ENCODE results near the gene PDS5A.

PDS5A gene

DNA sequence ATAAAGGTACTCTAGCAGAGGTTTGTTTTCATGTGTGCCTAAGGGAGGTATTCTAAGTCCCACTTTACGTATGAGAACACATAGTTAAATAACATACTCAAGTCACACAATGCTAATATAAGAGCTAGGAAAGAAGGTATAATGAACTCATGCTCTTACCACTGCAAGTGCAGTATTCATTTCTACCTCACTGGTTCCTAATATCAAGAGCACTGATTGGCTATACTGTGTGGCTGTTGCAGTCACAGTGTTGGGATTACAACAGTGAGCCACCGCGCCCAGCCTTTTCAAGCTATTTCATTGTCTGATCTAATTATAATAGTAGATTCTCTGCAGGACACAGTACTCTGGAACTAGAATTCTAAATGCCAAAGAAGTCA lies 84.0 kb downstream of the PDS5A start:
- Mint-ChIP-seq H3K27ac (peak overlapping the region; percentile 81), H3K4me1 (peaks cover 24% of the 10 kb centered on the region), H3K9me3 (no peaks in the 10 kb centered on the region), H3K27me3 (no peaks in the 10 kb centered on the region), H3K36me3 (peaks cover 57% of the 10 kb centered on the region), H3K4me3 (no peak overlapping the region)
- ATAC-seq: no peak

DNA sequence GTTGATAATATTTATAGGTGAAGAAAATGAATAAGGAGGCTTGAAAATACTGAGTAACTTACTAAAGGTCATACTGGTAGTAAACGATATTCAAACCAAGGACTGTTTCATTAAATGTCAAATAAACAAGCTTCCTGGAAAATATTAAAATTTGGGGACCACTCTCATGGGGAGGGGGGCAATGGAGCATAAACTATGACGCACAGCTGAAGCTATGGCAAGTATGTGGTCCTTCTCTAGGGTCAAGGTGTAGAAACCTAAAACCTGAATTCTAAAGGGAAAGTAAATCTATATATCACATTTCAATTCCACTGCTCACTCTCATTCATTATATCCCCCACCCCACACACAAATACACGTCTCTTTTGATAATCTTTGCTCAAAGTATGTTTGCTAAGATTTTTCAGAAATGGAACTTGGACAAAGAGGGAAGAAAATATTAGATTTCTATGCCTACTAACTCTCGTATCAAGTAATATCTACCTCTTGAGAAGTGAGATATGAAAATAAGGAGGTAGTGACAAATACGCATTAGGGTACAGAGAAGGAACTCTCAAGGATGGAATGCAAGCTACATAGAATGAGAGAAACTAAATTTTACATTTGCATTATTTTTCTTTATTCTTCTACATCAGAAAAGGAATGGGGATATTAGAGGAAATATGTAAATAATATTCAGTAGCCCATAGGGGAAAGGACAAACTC lies 84.6 kb downstream of the PDS5A start:
- Mint-ChIP-seq H3K4me3 (peak overlapping the region; percentile 19), H3K9me3 (no peaks in the 10 kb centered on the region), H3K27me3 (no peaks in the 10 kb centered on the region), H3K27ac (peak overlapping the region; percentile 81), H3K4me1 (peaks cover 24% of the 10 kb centered on the region), H3K36me3 (peaks cover 61% of the 10 kb centered on the region)
- peak; percentile 80 for ATAC-seq

DNA sequence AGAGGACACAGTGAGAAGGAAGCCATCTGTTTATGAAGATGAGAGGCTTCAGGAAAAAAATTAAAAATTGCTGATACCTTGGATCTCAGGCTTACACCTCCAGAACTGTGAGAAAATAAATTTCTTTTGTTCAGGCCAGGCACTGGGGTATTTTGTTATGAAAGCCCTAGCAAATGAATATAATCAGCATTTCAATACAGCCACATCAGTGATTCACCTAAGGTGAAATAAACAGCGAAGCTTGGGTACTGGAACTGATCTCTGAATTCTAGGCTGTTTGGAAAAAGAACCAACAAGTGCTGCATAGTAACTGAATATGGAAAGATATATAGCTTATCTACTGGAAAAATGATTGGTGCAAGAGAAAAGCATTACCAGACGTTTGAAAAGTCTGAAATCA lies 88.5 kb downstream of the PDS5A start:
- Mint-ChIP-seq H3K9me3 (no peaks in the 10 kb centered on the region), H3K27ac (peak overlapping the region; percentile 45), H3K27me3 (no peaks in the 10 kb centered on the region), H3K36me3 (peaks cover 69% of the 10 kb centered on the region), H3K4me1 (peaks cover 20% of the 10 kb centered on the region), H3K4me3 (no peak overlapping the region)
- no peak for ATAC-seq

DNA sequence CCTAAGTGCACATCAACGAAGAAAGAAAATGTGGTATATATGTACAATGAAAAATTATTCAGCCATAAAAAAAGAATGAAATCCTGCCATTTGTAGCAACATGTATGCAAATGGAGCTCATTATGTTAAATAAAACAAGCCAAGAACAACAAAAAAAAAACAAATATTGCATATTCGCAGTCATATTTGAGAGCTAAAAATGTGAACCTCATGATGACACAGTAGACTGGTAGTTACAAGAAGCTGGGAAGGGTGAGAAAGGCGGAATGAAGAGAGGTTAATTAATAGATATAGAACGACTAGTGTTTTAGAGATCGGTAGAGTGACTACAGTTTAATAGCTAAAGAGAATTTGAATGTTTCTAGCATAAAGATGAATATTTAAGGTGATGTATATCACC lies 89.2 kb downstream of the PDS5A start:
- H3K4me3 Mint-ChIP-seq: no peak overlapping the region
- peaks cover 72% of the 10 kb centered on the region for H3K36me3 Mint-ChIP-seq
- no peak for ATAC-seq
- peaks cover 15% of the 10 kb centered on the region for H3K4me1 Mint-ChIP-seq
- H3K9me3 Mint-ChIP-seq: no peaks in the 10 kb centered on the region
- no peaks in the 10 kb centered on the region for H3K27me3 Mint-ChIP-seq
- peak overlapping the region; percentile 45 for H3K27ac Mint-ChIP-seq

DNA sequence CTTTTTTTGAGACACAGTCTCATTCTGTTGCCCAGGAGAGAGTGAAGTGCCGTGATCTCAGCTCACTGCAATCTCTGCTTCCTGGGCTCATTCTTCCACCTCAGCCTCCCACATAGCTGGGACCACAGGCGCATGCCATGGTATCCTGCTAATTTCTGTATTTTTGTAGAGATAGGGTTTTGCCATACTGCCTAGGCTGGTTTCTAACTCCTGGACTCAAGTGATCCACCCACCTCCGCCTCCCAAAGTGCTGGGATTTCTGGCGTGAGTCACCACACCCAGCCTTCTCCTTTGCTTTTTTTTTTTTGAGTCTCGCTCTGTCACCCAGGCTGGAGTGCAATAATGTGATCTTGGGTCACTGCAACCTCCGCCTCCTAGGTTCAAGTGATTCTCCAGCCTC lies 94.1 kb downstream of the PDS5A start:
- no peak for ATAC-seq
- no peak overlapping the region for H3K4me3 Mint-ChIP-seq
- peaks cover 81% of the 10 kb centered on the region for H3K36me3 Mint-ChIP-seq
- peak overlapping the region; percentile 70 for H3K27ac Mint-ChIP-seq
- H3K27me3 Mint-ChIP-seq: no peaks in the 10 kb centered on the region
- peaks cover 6% of the 10 kb centered on the region for H3K4me1 Mint-ChIP-seq
- H3K9me3 Mint-ChIP-seq: no peaks in the 10 kb centered on the region

DNA sequence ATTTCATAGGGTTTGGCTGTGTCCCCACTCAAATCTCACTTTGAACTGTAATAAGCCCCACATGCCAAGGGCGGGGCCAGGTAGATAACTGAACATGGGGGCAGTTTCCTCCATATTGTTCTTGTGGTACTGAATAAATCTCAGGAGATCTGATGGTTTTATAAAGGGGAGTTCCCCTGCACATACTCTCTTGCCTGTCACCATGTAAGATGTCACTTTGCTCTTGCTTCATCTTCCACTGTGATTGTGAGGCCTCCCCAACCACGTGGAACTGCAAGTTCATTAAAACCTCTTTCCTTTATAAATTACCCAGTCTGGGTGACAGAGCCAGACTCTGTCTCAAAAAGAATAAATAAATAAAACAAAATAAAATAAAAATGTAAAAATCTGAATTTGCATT lies 95.9 kb downstream of the PDS5A start:
- H3K4me1 Mint-ChIP-seq: peaks cover 6% of the 10 kb centered on the region
- H3K36me3 Mint-ChIP-seq: peaks cover 63% of the 10 kb centered on the region
- no peaks in the 10 kb centered on the region for H3K27me3 Mint-ChIP-seq
- no peak overlapping the region for H3K4me3 Mint-ChIP-seq
- no peak for ATAC-seq
- no peaks in the 10 kb centered on the region for H3K9me3 Mint-ChIP-seq
- H3K27ac Mint-ChIP-seq: no peak overlapping the region

DNA sequence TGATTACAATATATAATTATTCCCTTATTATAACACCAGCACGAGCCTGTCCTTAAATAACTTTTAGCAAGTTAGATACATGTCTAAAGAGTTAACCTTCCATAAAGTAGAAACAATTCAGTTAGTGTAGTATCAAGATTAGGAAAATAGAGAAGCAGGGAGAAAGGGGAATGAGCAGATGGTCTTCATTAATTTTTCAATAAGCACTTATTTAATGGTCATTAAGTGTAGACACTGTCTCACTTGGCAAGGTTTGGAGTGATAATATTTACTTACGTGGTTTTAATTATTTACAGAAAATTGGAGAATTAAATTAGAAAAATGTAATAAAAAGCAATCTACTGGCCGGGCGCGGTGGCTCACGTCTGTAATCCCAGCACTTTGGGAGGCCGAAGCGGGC lies 99.7 kb downstream of the PDS5A start:
- no peaks in the 10 kb centered on the region for H3K9me3 Mint-ChIP-seq
- ATAC-seq: no peak
- H3K4me1 Mint-ChIP-seq: peaks cover 6% of the 10 kb centered on the region
- H3K27me3 Mint-ChIP-seq: no peaks in the 10 kb centered on the region
- peaks cover 51% of the 10 kb centered on the region for H3K36me3 Mint-ChIP-seq
- no peak overlapping the region for H3K4me3 Mint-ChIP-seq
- H3K27ac Mint-ChIP-seq: no peak overlapping the region

DNA sequence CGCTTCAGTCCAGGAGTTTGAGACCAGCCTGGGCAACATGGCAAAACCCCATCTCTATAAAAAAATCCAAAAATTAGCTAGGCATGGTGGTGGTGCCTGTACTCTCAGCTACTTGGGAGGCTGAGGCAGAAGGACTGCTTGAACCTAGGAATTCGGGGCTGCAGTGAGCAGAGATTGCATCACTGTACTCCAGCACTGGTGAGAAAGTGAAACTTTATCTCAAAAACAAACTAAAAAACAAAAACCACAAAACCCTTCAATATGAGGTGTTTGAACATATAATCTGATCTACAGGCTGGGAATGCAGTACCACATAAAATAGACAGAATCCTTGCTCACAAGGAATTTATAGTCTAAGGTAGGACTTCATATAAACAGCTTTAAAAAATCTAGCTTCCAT lies 103.9 kb downstream of the PDS5A start:
- no peaks in the 10 kb centered on the region for H3K27me3 Mint-ChIP-seq
- no peaks in the 10 kb centered on the region for H3K9me3 Mint-ChIP-seq
- ATAC-seq: no peak
- no peaks in the 10 kb centered on the region for H3K4me1 Mint-ChIP-seq
- H3K36me3 Mint-ChIP-seq: peaks cover 46% of the 10 kb centered on the region
- peak overlapping the region; percentile 31 for H3K27ac Mint-ChIP-seq
- no peak overlapping the region for H3K4me3 Mint-ChIP-seq

DNA sequence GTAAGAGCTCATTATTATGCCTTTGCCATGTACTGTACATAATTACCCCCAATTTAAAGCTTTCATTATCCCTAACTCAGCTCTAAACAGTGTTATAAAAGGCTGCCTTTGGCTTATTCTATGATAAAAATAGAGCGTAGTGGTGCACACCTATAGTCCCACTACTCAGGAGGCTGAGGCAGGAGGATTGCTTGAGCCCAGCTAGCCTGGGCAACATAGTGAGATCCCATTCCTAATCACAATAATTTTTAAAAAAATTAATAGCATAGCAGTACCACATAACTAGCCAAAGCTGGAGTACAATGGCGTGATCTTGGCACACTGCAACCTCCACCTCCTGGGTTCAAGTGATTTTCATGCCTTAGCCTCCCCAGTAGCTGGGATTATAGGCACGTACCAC lies 112.4 kb downstream of the PDS5A start:
- Mint-ChIP-seq H3K4me3 (no peak overlapping the region), H3K4me1 (no peaks in the 10 kb centered on the region), H3K36me3 (peaks cover 21% of the 10 kb centered on the region), H3K9me3 (no peaks in the 10 kb centered on the region), H3K27me3 (no peaks in the 10 kb centered on the region), H3K27ac (no peak overlapping the region)
- no peak for ATAC-seq

DNA sequence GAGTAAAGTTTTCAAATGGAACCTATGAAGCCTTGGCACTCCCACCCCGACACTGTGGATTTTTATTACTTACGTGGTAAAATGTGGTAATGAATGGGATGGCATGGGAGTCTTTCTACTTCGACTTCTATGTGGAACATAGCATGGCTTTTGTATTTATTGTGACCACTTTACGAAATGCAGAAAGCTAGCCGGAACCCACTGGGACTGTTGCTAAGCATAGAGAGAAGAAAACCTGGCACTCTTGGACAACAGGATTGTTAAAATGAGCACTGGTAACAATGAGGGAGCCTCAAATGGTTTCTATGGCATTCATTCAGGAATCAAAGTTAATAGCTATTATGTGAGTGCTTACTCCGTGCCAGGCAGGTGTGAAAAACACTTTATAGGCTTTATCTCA lies 113.3 kb downstream of the PDS5A start:
- no peaks in the 10 kb centered on the region for H3K27me3 Mint-ChIP-seq
- ATAC-seq: no peak
- H3K36me3 Mint-ChIP-seq: peaks cover 23% of the 10 kb centered on the region
- no peaks in the 10 kb centered on the region for H3K4me1 Mint-ChIP-seq
- no peaks in the 10 kb centered on the region for H3K9me3 Mint-ChIP-seq
- no peak overlapping the region for H3K27ac Mint-ChIP-seq
- no peak overlapping the region for H3K4me3 Mint-ChIP-seq

DNA sequence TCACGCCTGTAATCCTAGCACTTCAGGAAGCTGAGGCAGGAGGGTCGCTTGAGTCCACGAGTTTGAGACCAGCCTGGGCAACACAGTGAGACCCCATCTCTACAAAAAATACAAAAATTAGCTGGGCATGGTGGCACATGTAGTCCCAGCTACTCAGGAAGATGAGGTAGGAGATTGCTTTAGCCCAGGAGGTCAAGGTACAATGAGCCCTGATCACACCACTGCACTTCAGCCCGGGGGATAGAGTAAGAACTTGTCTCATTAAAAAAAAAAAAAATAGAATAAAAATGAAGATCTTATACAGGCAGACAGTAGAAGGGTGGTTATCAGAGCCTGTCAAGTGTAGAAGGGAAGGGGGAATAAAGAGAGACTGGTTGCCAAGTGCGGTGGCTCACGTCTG lies 116.9 kb downstream of the PDS5A start:
- no peaks in the 10 kb centered on the region for H3K27me3 Mint-ChIP-seq
- ATAC-seq: no peak
- H3K27ac Mint-ChIP-seq: no peak overlapping the region
- no peaks in the 10 kb centered on the region for H3K4me1 Mint-ChIP-seq
- no peak overlapping the region for H3K4me3 Mint-ChIP-seq
- peaks cover 2% of the 10 kb centered on the region for H3K9me3 Mint-ChIP-seq
- H3K36me3 Mint-ChIP-seq: peaks cover 53% of the 10 kb centered on the region

DNA sequence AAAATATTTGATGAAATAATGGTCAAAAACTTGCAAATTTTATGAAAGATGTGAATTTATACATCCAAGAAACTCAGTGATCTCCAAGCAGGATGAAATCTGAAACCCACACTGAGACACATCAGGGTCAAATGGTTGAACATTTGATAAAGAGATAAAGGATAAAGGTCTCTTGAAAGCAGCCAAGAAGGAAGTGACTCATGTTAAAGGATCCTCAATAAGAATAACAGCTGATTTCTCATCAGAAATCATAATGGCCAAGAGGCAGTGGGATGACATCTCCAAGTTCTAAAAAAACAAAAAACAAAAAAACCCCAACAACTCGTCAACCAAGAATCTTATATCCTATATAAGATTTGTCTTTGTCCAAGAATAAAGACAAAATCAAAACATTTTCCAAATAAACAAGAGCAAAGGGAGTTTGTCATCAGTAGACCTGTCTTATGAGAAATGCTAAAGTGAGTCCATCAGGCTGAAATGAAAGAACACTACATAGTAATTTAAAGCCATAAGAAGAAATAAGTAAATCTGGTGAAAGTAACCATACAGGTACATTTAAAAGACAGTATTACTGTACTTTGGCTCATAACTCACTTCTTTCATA lies 121.7 kb downstream of the PDS5A start:
- no peak overlapping the region for H3K4me3 Mint-ChIP-seq
- no peak overlapping the region for H3K27ac Mint-ChIP-seq
- no peaks in the 10 kb centered on the region for H3K27me3 Mint-ChIP-seq
- peaks cover 78% of the 10 kb centered on the region for H3K36me3 Mint-ChIP-seq
- peaks cover 7% of the 10 kb centered on the region for H3K4me1 Mint-ChIP-seq
- no peak for ATAC-seq
- H3K9me3 Mint-ChIP-seq: peaks cover 5% of the 10 kb centered on the region

DNA sequence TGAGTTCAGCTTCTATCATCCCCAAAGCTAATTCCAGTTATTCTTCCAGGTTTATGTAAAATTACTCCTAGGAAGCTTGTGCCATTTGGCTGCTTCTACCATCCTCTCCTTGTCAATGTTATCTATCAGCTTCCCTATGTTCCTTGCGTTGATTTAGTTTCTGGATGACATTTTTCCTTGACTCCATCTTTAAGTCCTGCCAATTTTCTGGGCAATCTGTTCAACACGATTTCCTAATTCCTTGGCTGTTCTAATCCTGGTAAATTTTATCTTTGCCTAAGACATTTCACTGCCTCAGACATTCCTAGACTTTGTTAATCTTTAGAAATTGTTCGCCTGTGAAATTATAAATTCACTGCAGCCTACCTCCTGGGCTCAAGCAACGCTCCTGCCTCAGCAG lies 125.1 kb downstream of the PDS5A start:
- Mint-ChIP-seq H3K36me3 (peaks cover 59% of the 10 kb centered on the region), H3K4me1 (peaks cover 7% of the 10 kb centered on the region), H3K27ac (no peak overlapping the region), H3K4me3 (no peak overlapping the region), H3K27me3 (no peaks in the 10 kb centered on the region), H3K9me3 (peaks cover 5% of the 10 kb centered on the region)
- no peak for ATAC-seq

DNA sequence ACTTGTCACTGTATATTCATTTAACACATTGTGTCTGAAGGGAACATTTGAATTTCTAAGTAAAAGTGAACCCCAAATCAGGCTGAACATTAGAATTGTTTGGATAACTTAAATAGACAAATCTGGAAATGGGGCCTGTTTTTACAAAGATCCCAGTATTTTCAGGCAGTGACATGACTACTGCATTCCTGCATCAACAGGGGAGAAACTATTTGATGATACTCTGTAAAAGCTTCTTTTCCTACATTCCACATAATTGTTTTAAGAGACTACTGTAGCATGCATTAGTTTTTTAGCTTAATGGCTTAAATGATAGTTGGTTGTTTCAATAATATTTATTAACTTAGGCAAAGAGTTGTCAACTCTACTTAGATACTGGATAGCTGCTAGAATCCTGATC lies 127.0 kb downstream of the PDS5A start:
- H3K9me3 Mint-ChIP-seq: peaks cover 3% of the 10 kb centered on the region
- H3K27me3 Mint-ChIP-seq: no peaks in the 10 kb centered on the region
- H3K4me3 Mint-ChIP-seq: no peak overlapping the region
- no peak overlapping the region for H3K27ac Mint-ChIP-seq
- H3K36me3 Mint-ChIP-seq: peaks cover 40% of the 10 kb centered on the region
- ATAC-seq: no peak
- peaks cover 7% of the 10 kb centered on the region for H3K4me1 Mint-ChIP-seq

DNA sequence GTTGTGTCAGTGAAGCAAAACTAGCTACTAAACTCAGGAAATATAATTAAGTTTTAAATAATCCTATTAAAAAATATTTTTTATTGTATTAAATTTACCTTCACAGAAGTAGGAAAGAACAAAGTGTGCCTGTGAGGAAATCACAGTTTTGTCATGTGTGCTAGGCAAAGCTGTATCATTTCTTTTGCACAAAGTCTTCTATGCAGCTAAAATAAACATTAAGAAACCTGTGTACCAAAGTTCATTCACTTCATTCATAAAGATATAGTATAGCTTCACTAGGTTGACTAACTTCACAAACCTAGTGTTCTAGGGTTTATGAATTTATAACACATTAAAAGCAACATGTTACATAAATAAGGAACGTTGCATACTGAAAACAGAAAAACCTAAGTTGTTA lies 131.0 kb downstream of the PDS5A start:
- H3K9me3 Mint-ChIP-seq: no peaks in the 10 kb centered on the region
- H3K27me3 Mint-ChIP-seq: no peaks in the 10 kb centered on the region
- H3K36me3 Mint-ChIP-seq: peaks cover 16% of the 10 kb centered on the region
- no peak overlapping the region for H3K4me3 Mint-ChIP-seq
- H3K4me1 Mint-ChIP-seq: no peaks in the 10 kb centered on the region
- ATAC-seq: no peak
- no peak overlapping the region for H3K27ac Mint-ChIP-seq

DNA sequence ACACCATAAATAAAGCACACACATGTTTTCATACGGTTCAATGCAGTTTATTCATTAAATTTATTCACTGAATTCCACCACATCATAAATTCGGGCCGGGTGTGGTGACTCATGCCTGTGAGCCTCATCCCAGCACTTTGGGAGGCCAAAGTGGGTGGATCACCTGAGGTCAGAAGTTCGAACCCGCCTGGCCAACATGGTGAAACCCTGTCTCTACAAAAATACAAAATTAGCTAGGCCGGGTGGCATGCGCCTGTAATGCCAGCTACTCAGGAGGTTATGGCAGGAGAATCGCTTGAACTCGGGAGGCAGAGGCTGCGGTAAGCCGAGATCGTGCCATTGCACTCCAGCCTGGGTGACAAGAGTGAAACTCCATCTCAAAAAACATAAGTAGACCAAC lies 131.6 kb downstream of the PDS5A start:
- Mint-ChIP-seq H3K9me3 (no peaks in the 10 kb centered on the region), H3K4me3 (no peak overlapping the region), H3K4me1 (no peaks in the 10 kb centered on the region), H3K27me3 (no peaks in the 10 kb centered on the region), H3K27ac (no peak overlapping the region), H3K36me3 (peaks cover 21% of the 10 kb centered on the region)
- no peak for ATAC-seq

All from stimulated activated memory B cell treated with anti-CD40 and anti-IgM and Interleukin-4, amounts not matched to agents 10 μg/mL and 1 μg/mL and 100 μg/mL, for 72 hours (primary cell).